Keratinocyte (primary cell): ENCODE measurements around the gene FAM53B. TPM values are rescaled to one million over a fixed set of nuclear protein-coding genes. Genes with fewer than 3 reads are reported as not detected.

ENCODE experiments used
- DNase-seq: peaks from one replicate; pipeline ENCODE4 v3.0.0-alpha.2; 2011; ENCODE audit warnings: low read depth, missing footprints, low spot score
- FAIRE-seq: peaks from 2 replicates; lab custom pipeline; 2011; peaks lifted over from hg19 to GRCh38; lab: Jason Lieb, UNC
- H2AFZ ChIP-seq: 2 replicates; pipeline ENCODE4 v1.6.0; 2012; ENCODE audit warnings: low read length, control low read depth, inconsistent platforms; ENCODE audit not compliant: control insufficient read depth
- H3K27ac ChIP-seq: 2 replicates; pipeline ENCODE4 v1.5.1; 2011; ENCODE audit warnings: low read length; ENCODE audit not compliant: control insufficient read depth, insufficient read depth
- H3K27me3 ChIP-seq: 3 replicates; pipeline ENCODE4 v1.6.0; 2011; ENCODE audit warnings: low read length; ENCODE audit not compliant: control insufficient read depth, insufficient read depth; ENCODE audit errors: extremely low read depth
- H3K36me3 ChIP-seq, 2 experiments: 2 replicates in 1 of 2; 3 replicates in 1 of 2; pipeline ENCODE4 v1.5.1; 2011; ENCODE audit warnings: low read length in 2 of 2, mild to moderate bottlenecking in 1 of 2; ENCODE audit not compliant: control insufficient read depth in 2 of 2, insufficient read depth in 2 of 2; ENCODE audit errors: extremely low read depth in 1 of 2
- H3K4me1 ChIP-seq: 3 replicates; pipeline ENCODE4 v1.5.1; 2011; ENCODE audit warnings: low read length; ENCODE audit not compliant: control insufficient read depth, insufficient read depth; ENCODE audit errors: extremely low read depth
- H3K4me2 ChIP-seq: 3 replicates; pipeline ENCODE4 v1.6.0; 2011; ENCODE audit warnings: low read depth, low read length; ENCODE audit not compliant: control insufficient read depth, insufficient read depth; ENCODE audit errors: extremely low read depth
- H3K4me3 ChIP-seq, 3 experiments: fragments of 200-600 bp in 1 of 3; sonication (generic) in 1 of 3; 2 replicates in 2 of 3; 3 replicates in 1 of 3; pipeline ENCODE4 v1.5.1; 2011 to 2016; ENCODE audit warnings: low read length in 3 of 3, mild to moderate bottlenecking in 3 of 3, control low read depth in 2 of 3, inconsistent platforms in 1 of 3, low read depth in 1 of 3, mixed read lengths in 1 of 3, mixed run types in 1 of 3, moderate library complexity in 1 of 3; ENCODE audit not compliant: control insufficient read depth in 2 of 3, insufficient read depth in 2 of 3; ENCODE audit errors: extremely low read depth in 1 of 3
- H3K79me2 ChIP-seq: 2 replicates; pipeline ENCODE4 v1.6.0; 2012; ENCODE audit warnings: low read length; ENCODE audit not compliant: control insufficient read depth, insufficient read depth
- H3K9ac ChIP-seq: 3 replicates; pipeline ENCODE4 v1.6.0; 2011; ENCODE audit warnings: low read length; ENCODE audit not compliant: control insufficient read depth, insufficient read depth; ENCODE audit errors: extremely low read depth
- H3K9me1 ChIP-seq: 3 replicates; pipeline ENCODE4 v1.6.0; 2011; ENCODE audit warnings: low read length; ENCODE audit not compliant: control insufficient read depth, insufficient read depth; ENCODE audit errors: extremely low read depth
- H3K9me3 ChIP-seq: 2 replicates; pipeline ENCODE4 v1.5.1; 2012; ENCODE audit warnings: low read depth, low read length; ENCODE audit not compliant: control insufficient read depth
- H4K20me1 ChIP-seq: 3 replicates; pipeline ENCODE4 v1.6.0; 2011; ENCODE audit warnings: low read length; ENCODE audit not compliant: control insufficient read depth, insufficient read depth; ENCODE audit errors: extremely low read depth
- CTCF ChIP-seq, 3 experiments: IDR thresholded peaks in 1 of 3; conservative IDR thresholded peaks in 1 of 3; optimal IDR thresholded peaks in 1 of 3; 2 replicates in 2 of 3; 3 replicates in 1 of 3; pipeline versions ENCODE3 to v1.5.1; 2011; ENCODE audit warnings: low read length in 3 of 3, mild to moderate bottlenecking in 3 of 3, moderate library complexity in 2 of 3, control low read depth in 1 of 3, inconsistent platforms in 1 of 3; ENCODE audit not compliant: insufficient read depth in 2 of 3; ENCODE audit errors: extremely low read depth in 1 of 3
- EZH2 ChIP-seq: IDR thresholded peaks from one replicate; pipeline ENCODE4 v1.6.1; 2012; ENCODE audit warnings: inconsistent platforms, mild to moderate bottlenecking, low read length, moderate library complexity
- dilution Hi-C: fragments of 300-500 bp; cut with MboI; formaldehyde crosslinking; loops from one replicate; pipeline ENCODE4 v1.7.0; 2020; ENCODE audit warnings: low sequenced_read_pairs; ENCODE audit not compliant: extremely low pct_ligation_motif_present
- polyA plus RNA-seq, 5 experiments: library from polyadenylated mRNA; depleted of rRNA in 3 of 5; stranded (reverse) in 3 of 5; stranded (forward) in 1 of 5; unstranded in 1 of 5; fragments of >200 nt; gene quantifications; 1 replicate in 1 of 5; 2 replicates in 3 of 5; 3 replicates in 1 of 5; pipeline versions ENCODE4 v1.2.1 to v1.2.3, GENCODE V29; 2011 to 2012; ENCODE audit warnings: missing spikeins in 2 of 5, low read depth in 1 of 5, low replicate concordance in 1 of 5

The FAM53B gene
- polyA plus RNA-seq, 1 donor (not counting 4 experiments of a cell fraction or from before 2014, with no cell fraction given) = 8.6 TPM

DNA sequence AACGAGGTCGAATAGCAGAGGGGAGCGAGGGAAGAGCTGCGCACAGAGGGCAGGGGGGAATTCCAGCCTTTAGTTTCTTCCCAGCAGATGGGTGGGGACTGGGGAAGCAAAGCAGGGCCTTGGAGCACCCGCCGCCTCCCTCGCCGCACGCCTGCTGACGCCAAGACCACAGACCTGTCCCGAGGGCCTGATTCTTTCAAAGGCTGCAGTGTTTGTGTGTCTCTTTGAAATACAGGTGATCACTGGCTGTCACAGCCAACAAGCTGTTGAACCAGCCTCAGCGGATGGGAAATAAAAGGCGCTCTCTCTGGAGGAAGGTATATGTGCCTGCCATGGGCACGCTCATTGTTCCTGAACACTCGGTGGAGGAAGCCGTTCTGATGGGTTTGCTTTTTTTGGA is 119.3 kb downstream of the FAM53B start:
- DNase-seq (no peak), FAIRE-seq (no peak)
- Histone ChIP-seq H3K79me2 (peaks cover 4% of the 10 kb centered on the region), H3K36me3 (peaks cover 0 to 11% of the 10 kb centered on the region in 2 experiments), H3K9ac (no peak overlapping the region), H3K4me2 (no peak overlapping the region), H3K4me1 (peaks cover 34% of the 10 kb centered on the region), H3K9me1 (peaks cover 2% of the 10 kb centered on the region), H3K27ac (no peak overlapping the region), H4K20me1 (peaks cover 14% of the 10 kb centered on the region), H2AFZ (no peak overlapping the region), H3K27me3 (no peaks in the 10 kb centered on the region), H3K4me3 (no peak overlapping the region), H3K9me3 (no peaks in the 10 kb centered on the region)
- TF ChIP-seq EZH2 (no peak), CTCF (optimal IDR thresholded peaks at IDR 0.05 in 1 of 3, IDR thresholded peaks at IDR 0.05 in 1 of 3, conservative IDR thresholded peaks at IDR 0.05 in 1 of 3; ENCODE audit: extremely low read depth in 1 of 3, insufficient read depth in 2 of 3, low read length in 3 of 3) (no peak)
- dilution Hi-C loops = no loop called here

DNA sequence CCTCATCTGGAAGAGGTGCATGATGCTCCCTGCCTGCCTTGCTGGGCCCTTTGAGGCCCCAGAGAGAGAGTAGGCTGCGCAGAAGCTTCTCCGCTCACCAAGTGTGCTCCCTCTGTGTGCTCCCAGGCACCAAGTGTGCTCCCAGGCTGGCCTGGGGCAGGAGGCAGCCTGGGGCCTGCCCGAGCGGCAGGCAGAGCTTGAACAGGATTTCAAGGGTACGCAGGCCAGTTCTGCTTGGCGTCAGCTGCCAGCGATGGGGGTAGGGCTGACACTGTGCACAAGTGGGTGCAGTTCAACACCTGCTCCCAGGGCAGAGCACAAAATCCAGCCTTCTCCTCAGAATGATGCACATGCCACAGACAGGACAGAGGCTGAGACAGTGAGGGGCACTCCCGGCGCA is 119.7 kb downstream of the FAM53B start:
- Histone ChIP-seq H3K9ac (no peak overlapping the region), H3K27ac (no peak overlapping the region), H3K36me3 (peaks cover 0 to 11% of the 10 kb centered on the region in 2 experiments), H3K9me1 (peaks cover 2% of the 10 kb centered on the region), H3K27me3 (no peaks in the 10 kb centered on the region), H3K4me3 (no peak overlapping the region), H3K4me2 (no peak overlapping the region), H2AFZ (no peak overlapping the region), H3K9me3 (no peaks in the 10 kb centered on the region), H3K4me1 (peaks cover 38% of the 10 kb centered on the region), H3K79me2 (peaks cover 4% of the 10 kb centered on the region), H4K20me1 (peaks cover 14% of the 10 kb centered on the region)
- TF ChIP-seq EZH2 = no peak
- no peak for DNase-seq
- no peak for FAIRE-seq
- dilution Hi-C loops = no loop called here

GRCh38 chr10:124624006-124624405 is 120.2 kb downstream of the FAM53B start:
- Histone ChIP-seq H3K27ac (no peak overlapping the region), H3K4me1 (peaks cover 43% of the 10 kb centered on the region), H3K9me3 (no peaks in the 10 kb centered on the region), H3K27me3 (no peaks in the 10 kb centered on the region), H3K36me3 (peaks cover 0 to 11% of the 10 kb centered on the region in 2 experiments), H3K4me2 (no peak overlapping the region), H3K9me1 (peaks cover 2% of the 10 kb centered on the region), H4K20me1 (peaks cover 14% of the 10 kb centered on the region), H3K4me3 (no peak overlapping the region), H3K79me2 (peaks cover 4% of the 10 kb centered on the region), H2AFZ (no peak overlapping the region), H3K9ac (no peak overlapping the region)
- TF ChIP-seq CTCF (optimal IDR thresholded peaks at IDR 0.05 in 1 of 3, IDR thresholded peaks at IDR 0.05 in 1 of 3, conservative IDR thresholded peaks at IDR 0.05 in 1 of 3; ENCODE audit: extremely low read depth in 1 of 3, insufficient read depth in 2 of 3, low read length in 3 of 3) (no peak), EZH2 (no peak)
- DNase-seq = no peak
- FAIRE-seq = no peak
- dilution Hi-C loops = no loop called here
